IgD-negative memory B cell (primary cell): ENCODE data around the gene DNM3. TPM values are rescaled to one million over a fixed set of nuclear protein-coding genes. Genes with fewer than 3 reads are reported as not detected.
"Not testable (repeated sequence)": the region's sequence is repeated elsewhere in the genome, so short reads cannot be mapped to it uniquely, and the experiment has no call there.

Experiments used
- H3K27ac Mint-ChIP-seq, 3 donors: one replicate each; pipeline ENCODE4 v1.8.0; 2020 to 2022; ENCODE audit warnings: mild to moderate bottlenecking in 3 of 3, mixed read lengths in 3 of 3, moderate library complexity in 1 of 3
- H3K27me3 Mint-ChIP-seq: one replicate; pipeline ENCODE4 v1.8.0; 2021; ENCODE audit warnings: mixed read lengths
- H3K36me3 Mint-ChIP-seq: one replicate; pipeline ENCODE4 v1.8.0; 2020; ENCODE audit warnings: mild to moderate bottlenecking, mixed read lengths
- H3K4me1 Mint-ChIP-seq, 3 donors: one replicate each; pipeline ENCODE4 v1.8.0; 2020 to 2022; ENCODE audit warnings: mixed read lengths in 3 of 3, mild to moderate bottlenecking in 1 of 3
- H3K4me3 Mint-ChIP-seq, 4 donors: one replicate each; pipeline ENCODE4 v1.8.0; 2020 to 2022; ENCODE audit warnings: mild to moderate bottlenecking in 4 of 4, mixed read lengths in 4 of 4, moderate library complexity in 3 of 4
- H3K9me3 Mint-ChIP-seq, 3 donors: one replicate each; pipeline ENCODE4 v1.8.0; 2020 to 2021; ENCODE audit warnings: mixed read lengths in 3 of 3, mild to moderate bottlenecking in 1 of 3
- polyA plus RNA-seq: library from polyadenylated mRNA; unstranded; fragments of 300-500 nt; fragmentation: Illumina TruSeq; gene quantifications from one replicate; pipeline ENCODE4 v1.2.3, GENCODE V29; 2021

The DNM3 gene
- polyA plus RNA-seq, 1 donor from 2014 or later, result 0.39 TPM

DNA sequence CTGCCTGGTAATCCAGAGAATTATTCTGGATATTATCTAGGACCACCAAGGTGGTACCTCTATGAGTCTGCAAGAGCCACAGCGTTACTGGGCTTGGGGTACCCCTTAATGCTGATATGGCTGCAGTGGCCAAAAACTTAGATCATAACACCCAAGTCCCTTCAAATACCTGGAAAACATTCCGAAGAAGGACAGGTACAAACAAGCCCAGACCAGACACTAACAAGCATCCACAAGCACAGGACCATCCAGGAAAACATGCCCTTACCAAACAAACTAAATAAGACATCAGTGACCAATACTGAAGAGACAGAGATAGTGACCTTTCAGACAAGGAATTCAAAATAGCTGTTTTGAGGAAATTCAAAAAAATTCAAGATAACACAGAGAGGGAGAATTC, 582.0 kb downstream of the DNM3 start:
- Mint-ChIP-seq H3K4me1 (peaks cover 0 to 3% (median 0%) of the 10 kb centered on the region in 3 donors), H3K9me3 (no peaks in the 10 kb centered on the region), H3K27me3 (no peaks in the 10 kb centered on the region), H3K4me3 (no peak overlapping the region), H3K27ac (no peak overlapping the region), H3K36me3 (peaks cover 1% of the 10 kb centered on the region)

DNA sequence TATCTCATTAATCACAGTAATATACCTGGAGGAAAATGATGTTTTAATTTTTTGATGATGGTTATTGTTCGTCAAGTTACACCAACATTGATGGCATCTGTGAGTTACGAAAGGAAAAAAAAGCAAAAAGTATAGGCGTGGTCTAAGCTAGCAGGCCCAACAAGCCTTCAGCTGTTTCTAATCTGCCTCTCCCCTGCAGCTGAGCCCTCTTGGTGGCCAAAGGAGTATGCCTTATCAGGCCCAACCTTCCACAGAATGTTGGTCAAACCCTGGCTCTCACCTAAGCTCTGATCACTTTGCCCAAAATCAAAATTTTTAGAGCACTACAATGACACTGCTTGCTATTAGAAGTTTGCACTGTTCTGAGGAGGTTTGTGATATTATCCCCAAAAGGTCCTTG, 584.0 kb downstream of the DNM3 start:
- Mint-ChIP-seq H3K4me3 (no peak overlapping the region), H3K4me1 (peaks cover 3 to 10% (median 6%) of the 10 kb centered on the region in 3 donors), H3K27ac (no peak overlapping the region), H3K27me3 (no peaks in the 10 kb centered on the region), H3K9me3 (no peaks in the 10 kb centered on the region), H3K36me3 (peaks cover 1% of the 10 kb centered on the region)

DNA sequence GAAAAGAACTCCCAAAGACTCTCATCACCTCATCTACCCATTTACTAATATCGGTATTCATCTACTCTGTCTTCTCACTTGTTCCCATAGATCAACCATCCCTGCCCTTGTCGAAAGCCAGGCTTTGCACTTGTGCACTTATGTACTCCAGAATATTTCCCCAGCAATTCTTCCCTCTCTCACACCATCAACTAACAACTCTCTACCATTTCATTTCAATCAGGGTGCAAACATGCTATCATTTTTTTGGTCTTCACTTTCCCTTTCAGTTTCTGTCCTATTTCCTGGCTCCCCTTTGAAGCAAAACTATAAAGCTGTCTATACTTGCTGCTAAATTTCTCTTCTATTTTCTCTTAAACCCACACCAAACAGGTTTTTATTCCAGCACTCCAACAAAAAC, 585.9 kb downstream of the DNM3 start:
- Mint-ChIP-seq H3K4me3 (no peak overlapping the region), H3K4me1 (peaks cover 3 to 10% (median 6%) of the 10 kb centered on the region in 3 donors), H3K36me3 (peaks cover 1% of the 10 kb centered on the region), H3K27ac (no peak overlapping the region), H3K9me3 (no peaks in the 10 kb centered on the region), H3K27me3 (no peaks in the 10 kb centered on the region)

DNA sequence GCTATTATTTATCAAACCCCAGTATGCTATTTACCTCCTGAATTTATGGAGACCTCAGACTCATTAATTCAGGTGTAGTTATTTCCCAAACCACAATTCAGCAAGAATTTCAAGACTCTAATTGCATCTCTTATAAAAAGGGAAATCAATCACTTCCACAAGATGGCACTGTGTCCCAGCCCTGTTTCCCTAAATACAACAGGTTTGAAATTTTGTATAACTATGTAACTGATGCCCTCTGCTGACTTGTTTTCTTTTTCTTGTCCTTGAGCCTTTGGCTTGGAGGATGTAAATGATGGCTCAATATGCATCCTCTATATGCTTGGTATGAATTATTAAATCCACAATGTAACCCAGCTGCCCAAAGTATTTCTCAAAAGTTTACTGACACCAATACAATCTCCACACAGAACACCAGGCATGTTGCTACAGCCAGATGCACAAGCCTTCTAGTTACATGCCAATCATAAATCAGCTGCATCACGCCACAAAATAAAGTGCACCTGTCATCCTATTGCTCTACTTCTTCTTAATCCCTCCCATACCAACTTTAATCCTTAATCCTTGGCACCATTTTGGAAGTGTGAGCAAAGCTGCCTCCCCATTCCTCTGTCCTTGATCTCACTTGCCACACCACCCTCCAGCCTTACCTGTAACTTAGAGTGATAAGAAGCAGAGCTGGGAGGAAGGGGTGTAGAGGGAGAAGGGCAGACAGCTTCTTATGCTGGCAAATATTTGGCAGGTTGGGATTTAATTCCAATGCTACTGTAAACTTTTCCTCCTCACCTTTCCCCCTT, 588.2 kb downstream of the DNM3 start:
- Mint-ChIP-seq H3K4me1 (peaks cover 6 to 20% (median 13%) of the 10 kb centered on the region in 3 donors), H3K27me3 (no peaks in the 10 kb centered on the region), H3K9me3 (no peaks in the 10 kb centered on the region), H3K4me3 (no peak overlapping the region), H3K36me3 (peaks cover 4% of the 10 kb centered on the region), H3K27ac (no peak overlapping the region)

DNA sequence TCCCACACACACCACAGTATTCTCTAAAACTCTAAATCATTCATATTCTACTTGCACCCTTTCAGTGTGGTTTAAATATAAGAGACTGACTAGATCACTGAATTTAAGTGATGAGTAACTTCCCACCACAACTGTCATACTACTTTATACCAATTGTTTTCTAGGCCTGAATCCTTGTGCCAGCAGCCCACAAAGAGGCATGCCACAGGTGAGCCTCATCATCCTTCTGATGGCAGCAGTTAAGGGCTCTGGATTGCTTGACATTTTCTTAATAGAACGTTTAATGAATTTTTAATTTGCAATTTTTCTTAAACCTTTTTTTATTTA, 588.8 kb downstream of the DNM3 start:
- Mint-ChIP-seq H3K36me3 (peaks cover 4% of the 10 kb centered on the region), H3K27ac (peak overlapping the region in 1 of 3 donors; percentile 17), H3K9me3 (no peaks in the 10 kb centered on the region), H3K27me3 (no peaks in the 10 kb centered on the region), H3K4me1 (peaks cover 6 to 21% (median 13%) of the 10 kb centered on the region in 3 donors), H3K4me3 (no peak overlapping the region)

DNA sequence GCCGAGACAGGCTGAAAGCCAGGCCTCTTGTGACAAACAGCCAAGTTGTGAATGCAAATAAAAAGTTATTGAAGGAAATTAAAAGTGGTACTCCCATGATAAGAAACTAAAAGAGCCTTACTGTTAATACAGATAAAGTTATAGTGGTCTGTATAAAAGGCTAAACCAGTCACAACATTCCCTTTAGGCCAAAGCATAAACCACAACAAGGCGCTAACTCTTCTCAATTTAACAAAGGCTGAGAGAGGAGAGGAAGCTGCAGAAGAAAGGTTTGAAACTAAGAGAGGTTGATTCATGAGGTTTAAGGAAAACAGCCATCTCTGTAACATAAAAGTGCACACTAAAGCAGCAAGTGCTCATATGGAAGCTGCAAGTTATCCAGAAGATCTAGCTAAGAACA, 589.9 kb downstream of the DNM3 start:
- Mint-ChIP-seq H3K27me3 (no peaks in the 10 kb centered on the region), H3K27ac (peak overlapping the region in 1 of 3 donors; percentile 28), H3K4me3 (no peak overlapping the region), H3K4me1 (peaks cover 6 to 23% (median 13%) of the 10 kb centered on the region in 3 donors), H3K36me3 (peaks cover 4% of the 10 kb centered on the region), H3K9me3 (peaks cover 0 to 2% (median 0%) of the 10 kb centered on the region in 3 donors)

DNA sequence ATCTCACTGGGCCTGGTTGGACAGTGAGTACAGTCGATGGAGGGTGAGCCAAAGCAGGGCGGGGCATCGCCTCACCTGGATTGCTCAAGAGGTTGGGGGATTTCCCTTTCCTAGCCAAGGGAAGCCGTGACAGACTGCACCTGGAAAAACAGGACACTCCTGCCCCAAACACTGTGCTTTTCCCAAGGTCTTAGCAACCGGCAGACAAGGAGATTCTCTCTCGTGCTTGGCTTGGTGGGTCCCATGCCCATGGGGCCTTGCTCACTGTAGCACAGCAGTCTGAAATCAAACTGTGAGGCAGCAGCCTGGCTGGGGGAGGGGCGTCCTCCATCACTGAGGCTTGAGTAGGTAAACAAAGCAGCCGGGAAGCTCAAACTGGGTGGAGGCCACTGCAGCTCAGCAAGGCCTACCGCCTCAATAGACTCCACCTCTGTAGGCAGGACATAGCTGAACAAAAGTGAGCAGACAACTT, 590.5 kb downstream of the DNM3 start:
- H3K4me1 Mint-ChIP-seq, result peaks cover 6 to 23% (median 13%) of the 10 kb centered on the region in 3 donors
- peaks cover 4% of the 10 kb centered on the region for H3K36me3 Mint-ChIP-seq
- no peaks in the 10 kb centered on the region for H3K27me3 Mint-ChIP-seq
- H3K9me3 Mint-ChIP-seq, result peaks cover 0 to 2% (median 0%) of the 10 kb centered on the region in 3 donors
- no peak overlapping the region for H3K4me3 Mint-ChIP-seq
- H3K27ac Mint-ChIP-seq, result peak overlapping the region in 1 of 3 donors; percentile 78

DNA sequence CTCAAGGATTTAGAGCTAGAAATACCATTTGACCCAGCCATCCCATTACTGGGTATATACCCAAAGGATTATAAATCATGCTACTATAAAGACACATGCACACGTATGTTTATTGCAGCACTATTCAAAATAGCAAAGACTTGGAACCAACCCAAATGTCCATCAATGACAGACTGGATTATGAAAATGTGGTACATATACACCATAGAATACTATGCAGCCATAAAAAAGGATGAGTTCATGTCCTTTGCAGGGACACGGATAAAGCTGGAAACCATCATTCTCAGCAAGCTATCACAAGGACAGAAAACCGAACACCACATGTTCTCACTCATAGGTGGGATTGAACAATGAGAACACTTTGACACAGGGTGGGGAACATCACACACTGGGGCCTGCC, 595.9 kb downstream of the DNM3 start:
- peaks cover 22 to 34% (median 26%) of the 10 kb centered on the region in 3 donors for H3K4me1 Mint-ChIP-seq
- not testable (repeated sequence) for H3K4me3 Mint-ChIP-seq, H3K9me3 Mint-ChIP-seq, H3K27ac Mint-ChIP-seq, H3K27me3 Mint-ChIP-seq, H3K36me3 Mint-ChIP-seq

DNA sequence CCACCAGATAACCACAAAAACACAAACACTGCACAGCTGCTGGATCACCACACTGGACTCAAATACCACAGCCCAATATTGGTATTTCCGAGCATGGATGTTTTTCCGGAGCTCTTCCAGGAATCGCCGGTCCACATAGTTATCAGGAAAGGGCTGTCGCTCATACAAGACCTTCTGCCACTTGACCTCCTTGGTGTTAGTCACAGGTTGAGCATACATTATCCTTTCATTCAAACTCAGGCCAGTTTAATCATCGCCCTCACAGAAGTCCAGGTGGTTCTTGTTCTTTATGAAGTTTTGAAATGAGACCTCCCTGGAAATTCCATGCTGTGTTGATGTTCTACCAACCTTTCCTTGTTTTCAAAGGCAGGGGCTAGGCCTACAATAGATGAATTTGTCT, 601.1 kb downstream of the DNM3 start:
- peak overlapping the region in 2 of 3 donors; percentile 60 to 72 for H3K27ac Mint-ChIP-seq
- H3K4me3 Mint-ChIP-seq, result peak overlapping the region in 3 of 4 donors; percentile 30 to 98 (median 74)
- peaks cover 27 to 39% (median 36%) of the 10 kb centered on the region in 3 donors for H3K4me1 Mint-ChIP-seq
- H3K27me3 Mint-ChIP-seq, result no peaks in the 10 kb centered on the region
- H3K9me3 Mint-ChIP-seq, result no peaks in the 10 kb centered on the region
- H3K36me3 Mint-ChIP-seq, result peaks cover 6% of the 10 kb centered on the region

DNA sequence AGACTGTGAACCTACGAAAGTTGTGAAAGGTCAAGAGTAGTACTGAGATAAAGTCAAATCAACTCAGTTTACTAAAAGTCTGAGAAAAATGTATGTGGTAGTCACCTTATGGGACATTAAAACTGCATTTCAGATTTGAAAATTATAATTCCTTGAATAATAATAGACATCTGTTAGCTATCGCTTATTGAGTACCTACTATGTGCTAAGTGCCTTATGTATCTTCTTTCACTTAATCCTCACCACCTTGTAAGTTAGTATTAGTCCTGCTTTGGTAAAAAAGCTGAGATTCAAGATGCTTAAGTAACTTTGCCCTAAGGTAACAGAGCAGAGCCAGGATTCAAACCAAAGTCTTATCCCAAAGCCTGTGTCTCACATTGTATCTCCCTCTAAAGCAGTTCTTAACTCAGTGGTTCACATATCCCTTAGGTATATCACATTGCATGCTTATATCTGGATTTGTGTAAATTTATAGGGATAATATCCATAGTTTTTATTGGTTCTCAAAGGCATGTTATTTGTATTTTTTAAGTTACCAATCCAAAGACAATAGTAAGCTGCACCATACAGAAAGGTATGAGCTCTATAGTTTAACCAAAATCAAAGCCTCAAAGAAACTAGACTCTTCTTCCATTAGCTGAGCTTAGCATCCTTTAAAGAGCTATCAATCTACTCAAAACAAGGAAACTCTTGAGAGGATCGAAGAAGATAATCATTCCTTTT, 601.7 kb downstream of the DNM3 start:
- no peaks in the 10 kb centered on the region for H3K9me3 Mint-ChIP-seq
- peak overlapping the region; percentile 82 to 95 (median 90) for H3K27ac Mint-ChIP-seq
- H3K4me3 Mint-ChIP-seq, result peak overlapping the region; percentile 95 to 99 (median 98)
- no peaks in the 10 kb centered on the region for H3K27me3 Mint-ChIP-seq
- H3K4me1 Mint-ChIP-seq, result peaks cover 27 to 39% (median 36%) of the 10 kb centered on the region in 3 donors
- peaks cover 6% of the 10 kb centered on the region for H3K36me3 Mint-ChIP-seq

DNA sequence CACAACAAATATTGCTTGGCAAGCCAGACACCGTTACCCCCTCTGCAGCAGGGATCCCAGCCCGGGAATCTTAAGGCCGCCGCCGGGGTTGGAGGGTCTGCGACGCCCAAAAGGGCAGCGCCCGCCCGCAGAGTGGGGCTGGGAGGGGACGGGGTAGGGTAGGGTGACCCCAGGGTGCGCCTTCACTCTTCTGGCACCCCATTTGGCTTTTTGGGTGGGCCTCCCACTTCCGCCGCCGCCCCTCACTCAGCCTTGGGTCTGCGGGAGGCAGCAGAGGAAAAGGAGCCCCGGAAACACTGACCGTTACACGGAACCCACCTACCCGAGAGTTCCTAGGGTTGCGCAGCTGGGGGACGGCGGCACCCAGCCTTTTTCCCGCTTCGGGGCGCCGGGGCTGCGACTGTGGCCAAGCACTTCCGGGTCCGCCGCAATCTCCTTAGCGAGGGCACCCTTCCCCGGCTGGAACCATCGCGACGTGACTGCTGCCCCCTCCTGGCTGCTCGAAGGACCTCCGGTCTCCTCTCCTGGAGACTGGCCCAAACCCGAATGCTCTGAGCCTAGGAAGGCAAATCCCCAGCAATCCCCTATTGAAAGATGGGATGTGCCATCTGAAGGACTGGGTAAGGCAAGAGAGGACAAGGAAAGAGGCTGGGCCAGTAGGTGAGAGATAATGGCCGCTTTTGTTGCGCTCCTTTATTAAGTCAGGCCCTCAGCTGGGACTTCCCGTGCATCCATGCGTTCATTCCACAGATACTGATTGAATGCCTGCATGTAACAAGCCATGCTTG, 602.6 kb downstream of the DNM3 start, which contains the start of gene PIGC:
Gene PIGC, minus strand, starts transcription at position 404 of the 788 bp plus-strand sequence. CDS start 1,447 bp downstream, outside the sequence.
- Mint-ChIP-seq H3K9me3 (no peaks in the 10 kb centered on the region), H3K4me1 (peaks cover 24 to 39% (median 36%) of the 10 kb centered on the region in 3 donors), H3K27me3 (no peaks in the 10 kb centered on the region), H3K27ac (peak within 1 kb of the TSS; percentile 82 to 95 (median 90)), H3K4me3 (peak within 1 kb of the TSS; percentile 95 to 99 (median 98)), H3K36me3 (peaks cover 6% of the 10 kb centered on the region)

DNA sequence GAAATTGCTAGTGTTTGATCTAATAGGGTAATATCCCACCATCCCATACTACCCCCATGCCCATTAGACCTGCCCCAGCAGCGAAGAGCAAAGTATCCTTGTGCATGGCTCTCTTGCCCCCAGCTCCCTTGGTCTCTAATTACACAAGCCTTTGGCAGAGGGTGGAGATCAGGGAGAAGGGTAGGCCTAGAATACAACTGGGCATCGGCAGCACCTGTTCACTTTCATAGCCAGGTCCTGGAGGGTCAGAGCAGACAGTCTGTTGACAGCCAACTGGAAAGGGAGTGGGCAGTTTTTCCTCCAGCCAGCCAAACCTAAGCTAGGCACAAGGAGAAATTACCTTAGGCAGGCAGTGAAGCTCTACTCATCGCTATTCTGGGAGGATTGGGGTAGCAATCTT, 605.2 kb downstream of the DNM3 start:
- peak overlapping the region in 1 of 4 donors; percentile 33 for H3K4me3 Mint-ChIP-seq
- no peak overlapping the region for H3K27ac Mint-ChIP-seq
- no peaks in the 10 kb centered on the region for H3K27me3 Mint-ChIP-seq
- H3K36me3 Mint-ChIP-seq, result peaks cover 7% of the 10 kb centered on the region
- H3K9me3 Mint-ChIP-seq, result no peaks in the 10 kb centered on the region
- H3K4me1 Mint-ChIP-seq, result peaks cover 24 to 26% (median 25%) of the 10 kb centered on the region in 3 donors

DNA sequence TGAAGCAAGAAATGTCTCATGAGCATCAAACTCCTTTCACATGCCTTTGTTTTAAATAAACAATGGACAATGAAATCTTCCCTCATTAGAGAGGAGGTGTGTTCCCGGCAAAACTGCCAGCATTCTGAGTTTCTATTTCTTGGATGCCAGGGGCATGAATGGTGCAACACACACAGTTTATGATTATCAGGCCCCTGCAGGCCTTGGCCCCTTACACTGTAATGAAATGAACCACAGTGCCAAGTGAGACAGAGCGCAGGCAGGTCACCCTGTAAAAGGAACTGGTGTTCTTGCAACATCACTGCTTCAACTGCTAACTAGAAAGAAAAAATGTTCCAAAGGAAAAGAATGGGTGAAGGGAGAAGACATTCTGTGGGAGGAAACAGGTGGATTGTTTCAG, 606.3 kb downstream of the DNM3 start:
- Mint-ChIP-seq H3K27me3 (no peaks in the 10 kb centered on the region), H3K36me3 (peaks cover 1% of the 10 kb centered on the region), H3K4me3 (no peak overlapping the region), H3K9me3 (no peaks in the 10 kb centered on the region), H3K27ac (no peak overlapping the region), H3K4me1 (peaks cover 13 to 15% (median 14%) of the 10 kb centered on the region in 3 donors)

DNA sequence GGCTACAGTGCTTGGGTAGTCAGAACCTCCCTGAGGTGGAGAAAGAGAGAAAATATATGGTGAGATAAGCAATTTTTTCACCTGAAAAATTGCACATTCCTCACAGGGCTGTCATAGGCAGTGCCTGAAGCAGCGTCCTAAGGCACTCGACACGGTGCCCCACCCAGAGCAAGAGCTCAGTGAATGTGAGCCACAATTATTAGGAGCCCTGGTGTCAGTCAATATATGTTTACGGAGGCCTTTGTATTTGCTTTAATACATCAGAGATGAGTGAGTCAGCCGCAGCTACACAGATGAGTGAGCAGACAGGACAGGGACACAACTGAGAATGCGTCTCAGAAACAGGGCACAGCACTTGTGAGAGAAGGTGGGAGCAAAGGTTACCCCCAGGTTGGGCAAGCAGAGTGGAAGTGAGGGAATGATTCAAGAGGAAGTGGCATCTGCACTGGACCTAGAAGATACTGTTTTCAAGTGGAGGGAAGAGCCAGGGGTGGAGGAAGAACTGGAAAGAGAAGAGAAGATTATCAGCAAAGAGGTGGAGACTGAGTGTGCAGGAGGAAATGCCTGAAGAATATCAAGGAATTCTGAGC, 607.8 kb downstream of the DNM3 start:
- Mint-ChIP-seq H3K4me3 (peak overlapping the region in 2 of 4 donors; percentile 4 to 35), H3K27ac (no peak overlapping the region), H3K36me3 (peaks cover 1% of the 10 kb centered on the region), H3K9me3 (no peaks in the 10 kb centered on the region), H3K27me3 (no peaks in the 10 kb centered on the region), H3K4me1 (peaks cover under 1 to 9% (median 9%) of the 10 kb centered on the region in 3 donors)
